ENCODE measurements around the gene SESN1. TPM values are rescaled to one million over a fixed set of nuclear protein-coding genes. Genes with fewer than 3 reads are reported as not detected.

The SESN1 gene
- polyA plus RNA-seq, 1 donor (not counting 4 experiments of a cell fraction or from before 2014, with no cell fraction given) = 21.4 TPM

DNA sequence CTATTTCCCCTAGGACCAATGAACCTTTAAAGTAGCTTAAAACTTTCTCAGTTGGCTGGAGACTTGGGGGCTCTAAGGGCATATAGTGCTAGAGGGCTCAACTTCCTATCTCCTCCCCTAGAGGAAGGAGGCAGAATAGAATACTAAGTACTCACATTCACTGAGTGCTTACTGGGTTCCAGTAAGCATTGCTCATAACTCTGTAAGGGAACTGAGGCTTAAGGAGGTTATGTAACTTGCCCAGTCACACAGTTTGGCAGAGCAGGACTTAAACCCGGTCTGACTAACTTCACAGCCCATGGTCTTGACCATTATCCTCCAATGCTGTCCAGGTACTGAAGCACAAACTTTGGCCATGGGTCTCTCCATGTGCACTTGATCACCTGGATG, 12.5 kb downstream of the SESN1 start:
- Histone ChIP-seq H3K4me2 (ENCODE audit: control insufficient read depth, extremely low read depth, insufficient read depth, low read depth, low read length) (no peak overlapping the region), H3K9ac (ENCODE audit: control insufficient read depth, extremely low read depth, insufficient read depth, low read length) (no peak overlapping the region), H3K27ac (ENCODE audit: control insufficient read depth, insufficient read depth, low read length) (no peak overlapping the region), H3K79me2 (ENCODE audit: control insufficient read depth, insufficient read depth, low read length) (no peaks in the 10 kb centered on the region), H3K36me3 (ENCODE audit: control insufficient read depth in 2 of 2, extremely low read depth in 1 of 2, insufficient read depth in 2 of 2, low read length in 2 of 2) (no peaks in the 10 kb centered on the region), H4K20me1 (ENCODE audit: control insufficient read depth, extremely low read depth, insufficient read depth, low read length) (no peaks in the 10 kb centered on the region), H3K9me1 (ENCODE audit: control insufficient read depth, extremely low read depth, insufficient read depth, low read length) (no peaks in the 10 kb centered on the region), H3K27me3 (ENCODE audit: control insufficient read depth, extremely low read depth, insufficient read depth, low read length) (no peaks in the 10 kb centered on the region), H3K4me1 (ENCODE audit: control insufficient read depth, extremely low read depth, insufficient read depth, low read length) (no peaks in the 10 kb centered on the region), H3K9me3 (ENCODE audit: control insufficient read depth, low read depth, low read length) (no peaks in the 10 kb centered on the region), H3K4me3 (ENCODE audit: control insufficient read depth in 2 of 3, extremely low read depth in 1 of 3, insufficient read depth in 2 of 3, low read depth in 1 of 3, low read length in 3 of 3) (no peak overlapping the region), H2AFZ (ENCODE audit: control insufficient read depth, low read length) (no peak overlapping the region)
- dilution Hi-C loops (cut with MboI; ENCODE audit: extremely low pct_ligation_motif_present, low sequenced_read_pairs) = no loop called here
- DNase-seq (ENCODE audit: low read depth, low spot score) (no peak), FAIRE-seq (peak; percentile 29)
- TF ChIP-seq EZH2 (IDR thresholded peaks at IDR 0.05; ENCODE audit: low read length) = no peak
- TF ChIP-seq, protein P1, sequence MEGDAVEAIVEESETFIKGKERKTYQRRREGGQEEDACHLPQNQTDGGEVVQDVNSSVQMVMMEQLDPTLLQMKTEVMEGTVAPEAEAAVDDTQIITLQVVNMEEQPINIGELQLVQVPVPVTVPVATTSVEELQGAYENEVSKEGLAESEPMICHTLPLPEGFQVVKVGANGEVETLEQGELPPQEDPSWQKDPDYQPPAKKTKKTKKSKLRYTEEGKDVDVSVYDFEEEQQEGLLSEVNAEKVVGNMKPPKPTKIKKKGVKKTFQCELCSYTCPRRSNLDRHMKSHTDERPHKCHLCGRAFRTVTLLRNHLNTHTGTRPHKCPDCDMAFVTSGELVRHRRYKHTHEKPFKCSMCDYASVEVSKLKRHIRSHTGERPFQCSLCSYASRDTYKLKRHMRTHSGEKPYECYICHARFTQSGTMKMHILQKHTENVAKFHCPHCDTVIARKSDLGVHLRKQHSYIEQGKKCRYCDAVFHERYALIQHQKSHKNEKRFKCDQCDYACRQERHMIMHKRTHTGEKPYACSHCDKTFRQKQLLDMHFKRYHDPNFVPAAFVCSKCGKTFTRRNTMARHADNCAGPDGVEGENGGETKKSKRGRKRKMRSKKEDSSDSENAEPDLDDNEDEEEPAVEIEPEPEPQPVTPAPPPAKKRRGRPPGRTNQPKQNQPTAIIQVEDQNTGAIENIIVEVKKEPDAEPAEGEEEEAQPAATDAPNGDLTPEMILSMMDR (optimal IDR thresholded peaks at IDR 0.05 in 1 of 3, IDR thresholded peaks at IDR 0.05 in 1 of 3, conservative IDR thresholded peaks at IDR 0.05 in 1 of 3; ENCODE audit: extremely low read depth in 1 of 3, insufficient read depth in 2 of 3, low read length in 3 of 3) = peak in 1 of 3 experiments; percentile 24

GRCh38 chr6:109081516-109082187, 13.0 kb downstream of the SESN1 start:
- DNase-seq (ENCODE audit: low read depth, low spot score) = no peak
- TF ChIP-seq, protein P1 (optimal IDR thresholded peaks at IDR 0.05 in 1 of 3, IDR thresholded peaks at IDR 0.05 in 1 of 3, conservative IDR thresholded peaks at IDR 0.05 in 1 of 3; ENCODE audit: extremely low read depth in 1 of 3, insufficient read depth in 2 of 3, low read length in 3 of 3) = no peak
- TF ChIP-seq EZH2 (IDR thresholded peaks at IDR 0.05; ENCODE audit: low read length) = no peak
- Histone ChIP-seq H4K20me1 (ENCODE audit: control insufficient read depth, extremely low read depth, insufficient read depth, low read length) (no peaks in the 10 kb centered on the region), H3K4me2 (ENCODE audit: control insufficient read depth, extremely low read depth, insufficient read depth, low read depth, low read length) (no peak overlapping the region), H3K79me2 (ENCODE audit: control insufficient read depth, insufficient read depth, low read length) (no peaks in the 10 kb centered on the region), H3K27ac (ENCODE audit: control insufficient read depth, insufficient read depth, low read length) (no peak overlapping the region), H3K9me3 (ENCODE audit: control insufficient read depth, low read depth, low read length) (no peaks in the 10 kb centered on the region), H3K4me3 (ENCODE audit: control insufficient read depth in 2 of 3, extremely low read depth in 1 of 3, insufficient read depth in 2 of 3, low read depth in 1 of 3, low read length in 3 of 3) (no peak overlapping the region), H2AFZ (ENCODE audit: control insufficient read depth, low read length) (no peak overlapping the region), H3K36me3 (ENCODE audit: control insufficient read depth in 2 of 2, extremely low read depth in 1 of 2, insufficient read depth in 2 of 2, low read length in 2 of 2) (no peaks in the 10 kb centered on the region), H3K9me1 (ENCODE audit: control insufficient read depth, extremely low read depth, insufficient read depth, low read length) (no peaks in the 10 kb centered on the region), H3K9ac (ENCODE audit: control insufficient read depth, extremely low read depth, insufficient read depth, low read length) (no peak overlapping the region), H3K27me3 (ENCODE audit: control insufficient read depth, extremely low read depth, insufficient read depth, low read length) (no peaks in the 10 kb centered on the region), H3K4me1 (ENCODE audit: control insufficient read depth, extremely low read depth, insufficient read depth, low read length) (no peaks in the 10 kb centered on the region)
- dilution Hi-C loops (cut with MboI; ENCODE audit: extremely low pct_ligation_motif_present, low sequenced_read_pairs) = no loop called here
- FAIRE-seq = no peak

Measured in keratinocyte (primary cell).